ENCODE measurements around the gene ZNF827.
"Not testable (repeated sequence)": the region's sequence is repeated elsewhere in the genome, so short reads cannot be mapped to it uniquely, and the experiment has no call there.

The ZNF827 gene

DNA sequence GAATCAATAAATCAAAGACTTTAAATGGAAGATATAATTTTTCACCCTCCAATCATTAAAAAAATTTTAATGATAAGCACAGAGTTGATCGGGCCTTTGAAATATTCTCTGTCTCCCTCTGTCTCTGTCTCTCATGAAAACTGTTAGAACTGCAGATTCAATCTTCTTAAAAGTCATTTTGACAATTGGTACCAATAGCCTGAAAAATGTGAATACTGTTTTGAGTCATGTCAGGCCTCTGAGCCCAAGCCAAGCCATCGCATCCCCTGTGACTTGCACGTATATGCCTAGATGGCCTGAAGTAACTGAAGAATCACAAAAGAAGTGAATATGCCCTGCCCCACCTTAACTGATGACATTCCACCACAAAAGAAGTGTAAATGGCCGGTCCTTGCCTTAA is 106.2 kb downstream of the ZNF827 start:
- DNase-seq (ENCODE audit: extremely low read depth in 1 of 2, low read depth in 1 of 2): not testable (repeated sequence)

DNA sequence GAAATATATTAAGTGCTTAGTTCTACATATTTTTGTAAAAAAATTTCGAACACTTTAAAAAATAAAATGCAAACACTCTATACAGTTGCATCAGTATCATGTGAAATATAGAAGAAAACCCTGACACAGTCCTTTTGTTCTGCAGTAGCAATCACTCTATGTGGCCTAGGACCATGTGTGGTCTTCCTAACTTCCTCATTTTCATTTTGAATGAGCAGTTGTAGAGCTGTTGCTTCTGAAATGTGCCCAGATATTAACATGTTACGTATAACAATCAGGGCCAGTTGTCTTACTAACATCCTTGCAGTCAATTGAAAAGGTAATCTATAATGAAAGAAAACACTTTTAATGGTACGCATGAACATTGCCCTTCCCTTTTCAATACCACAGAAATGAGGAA is 107.9 kb downstream of the ZNF827 start:
- no peak for DNase-seq (ENCODE audit: extremely low read depth in 1 of 2, low read depth in 1 of 2)

DNA sequence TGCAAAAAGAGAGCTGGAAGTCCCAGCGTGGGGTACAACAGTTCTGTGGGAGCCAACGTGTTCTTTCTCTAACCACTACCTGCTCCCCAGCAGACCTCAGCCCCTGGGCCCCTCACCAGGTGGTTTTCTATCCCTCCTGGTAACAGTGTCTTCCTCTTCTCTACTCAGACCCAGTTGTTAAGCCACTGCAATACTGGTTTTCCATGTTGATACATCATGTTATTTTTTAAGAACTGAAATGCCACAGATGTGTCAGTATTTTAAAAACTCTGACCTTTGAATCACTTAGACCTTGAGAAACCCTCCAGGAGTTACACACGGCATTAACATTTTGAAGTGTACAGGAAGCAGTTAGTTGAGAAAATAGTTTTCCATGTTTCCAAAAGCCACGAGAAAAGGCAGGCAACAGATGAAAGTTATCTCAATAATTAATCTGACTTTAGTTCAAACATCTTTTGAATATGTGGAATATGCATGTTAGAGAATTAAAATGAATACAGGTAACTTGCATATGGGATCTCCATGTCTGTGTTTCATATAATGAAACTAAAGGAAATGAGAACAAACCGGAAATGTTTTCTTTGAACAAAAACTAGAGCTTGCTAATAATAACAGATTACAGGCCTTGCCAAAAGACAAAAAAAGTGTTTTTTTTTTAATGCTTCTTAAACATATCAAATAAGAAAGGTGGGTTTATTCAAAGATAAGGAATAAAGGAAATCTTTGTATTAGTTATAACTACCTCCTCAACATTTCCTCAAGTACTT is 108.8 kb downstream of the ZNF827 start:
- DNase-seq (ENCODE audit: extremely low read depth in 1 of 2, low read depth in 1 of 2): no peak

DNA sequence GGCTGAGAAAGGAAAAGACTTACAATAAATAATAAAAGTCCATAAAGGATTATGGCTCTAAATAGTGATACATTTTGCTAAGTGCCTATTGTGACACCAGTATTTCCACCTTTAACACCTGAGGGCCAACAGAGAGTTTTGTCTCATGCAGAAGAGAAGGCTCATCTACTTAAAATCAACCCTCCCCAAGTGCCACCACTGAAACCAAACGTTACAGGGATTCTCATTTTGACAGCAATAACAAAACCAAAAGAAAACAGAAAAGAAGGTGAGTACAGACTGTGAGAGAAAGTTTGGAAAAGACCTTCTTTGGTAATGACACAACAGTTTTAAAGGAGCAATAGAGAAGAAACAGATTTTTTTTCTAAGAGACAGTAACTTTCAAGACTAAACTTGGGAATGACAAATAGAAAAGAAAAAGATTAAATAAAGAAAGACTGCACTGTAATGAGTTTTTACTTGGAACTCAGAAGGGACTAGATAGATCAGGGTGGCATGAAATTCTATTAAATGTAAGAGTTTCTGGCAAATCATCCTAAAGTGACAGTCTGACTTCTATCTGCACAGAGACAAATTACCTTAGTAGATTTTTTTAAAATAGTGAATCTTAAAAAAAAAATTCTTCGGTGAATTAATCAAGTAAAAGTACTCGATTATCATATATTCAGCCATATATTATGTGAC is 109.7 kb downstream of the ZNF827 start:
- DNase-seq (ENCODE audit: extremely low read depth in 1 of 2, low read depth in 1 of 2): no peak

DNA sequence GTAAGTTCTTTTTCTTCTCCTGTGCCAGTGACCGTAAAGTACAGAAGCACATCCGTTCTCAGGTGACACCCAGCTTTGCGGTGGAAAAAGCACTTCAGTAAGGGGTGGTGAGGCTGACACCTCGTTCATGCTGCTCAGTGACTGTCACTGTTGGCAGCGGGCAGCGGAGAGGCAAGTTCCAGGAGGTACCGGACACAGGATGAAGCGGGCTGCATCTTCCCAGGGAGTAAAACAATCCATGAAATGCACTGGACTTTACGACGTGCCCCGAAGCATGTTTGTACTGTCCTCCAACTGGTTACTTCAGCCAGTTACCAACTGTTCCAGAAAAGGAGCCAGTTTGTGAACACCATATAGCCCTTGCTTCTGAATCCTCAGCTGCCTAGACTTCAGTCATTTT is 110.7 kb downstream of the ZNF827 start:
- no peak for DNase-seq (ENCODE audit: extremely low read depth in 1 of 2, low read depth in 1 of 2)

DNA sequence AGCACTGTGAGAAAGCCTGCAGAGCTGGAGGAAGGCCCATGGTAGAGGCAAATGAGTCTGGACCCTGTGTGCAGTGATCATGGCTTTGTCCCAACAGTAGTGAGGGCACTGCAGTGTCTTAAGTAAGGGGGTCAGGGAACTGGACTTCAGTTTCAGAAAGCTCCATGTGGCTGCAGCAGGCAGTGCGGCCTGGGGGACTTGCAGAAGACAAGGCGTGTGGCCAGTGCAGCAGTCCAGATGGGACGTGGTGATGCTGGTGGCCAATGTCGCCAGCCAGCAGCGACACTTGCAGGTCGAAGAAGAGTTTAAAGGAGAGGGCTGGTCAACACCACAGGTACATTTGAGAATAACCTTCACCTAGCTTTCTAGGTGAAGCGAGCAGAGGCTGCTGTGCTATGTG is 113.4 kb downstream of the ZNF827 start:
- DNase-seq (ENCODE audit: extremely low read depth in 1 of 2, low read depth in 1 of 2): no peak

DNA sequence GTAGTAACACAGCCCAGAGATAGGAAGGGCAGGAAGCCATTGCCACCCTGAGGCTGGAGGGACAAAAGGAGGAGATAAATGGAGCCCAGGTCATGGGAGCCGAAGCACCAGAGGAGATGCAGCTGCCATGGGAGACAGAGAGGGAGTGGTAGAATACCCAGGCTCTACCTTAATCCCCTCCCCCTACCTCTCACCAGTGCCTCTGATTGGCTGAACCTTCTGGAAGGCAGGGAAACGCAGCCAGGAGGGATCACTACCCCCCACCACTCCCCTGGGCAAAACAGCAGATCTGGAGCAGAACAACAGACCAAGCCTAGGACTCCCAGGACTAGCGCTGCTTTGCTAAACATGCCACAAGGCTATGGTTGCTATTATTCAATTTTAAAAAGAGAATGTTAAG is 114.2 kb downstream of the ZNF827 start:
- DNase-seq (ENCODE audit: extremely low read depth in 1 of 2, low read depth in 1 of 2): no peak

DNA sequence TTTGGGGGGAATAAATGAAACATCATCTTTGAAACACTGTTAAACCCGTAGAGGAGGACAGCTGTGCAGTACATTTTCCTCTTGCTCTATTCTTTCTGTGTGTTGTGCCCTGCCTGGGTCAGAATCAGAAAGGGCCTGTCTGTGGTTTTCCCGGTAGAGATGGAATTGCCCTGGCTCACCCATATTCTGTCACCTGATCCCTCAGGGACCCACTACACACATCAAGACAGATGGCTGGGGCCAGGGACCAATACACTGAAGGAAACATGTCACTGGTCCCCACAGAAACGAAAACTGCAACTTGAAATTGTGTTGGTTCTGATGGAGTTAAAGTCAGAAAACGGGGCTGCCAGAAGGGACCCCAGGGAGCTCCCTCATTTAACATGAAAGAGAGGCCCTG is 114.9 kb downstream of the ZNF827 start:
- no peak for DNase-seq (ENCODE audit: extremely low read depth in 1 of 2, low read depth in 1 of 2)

DNA sequence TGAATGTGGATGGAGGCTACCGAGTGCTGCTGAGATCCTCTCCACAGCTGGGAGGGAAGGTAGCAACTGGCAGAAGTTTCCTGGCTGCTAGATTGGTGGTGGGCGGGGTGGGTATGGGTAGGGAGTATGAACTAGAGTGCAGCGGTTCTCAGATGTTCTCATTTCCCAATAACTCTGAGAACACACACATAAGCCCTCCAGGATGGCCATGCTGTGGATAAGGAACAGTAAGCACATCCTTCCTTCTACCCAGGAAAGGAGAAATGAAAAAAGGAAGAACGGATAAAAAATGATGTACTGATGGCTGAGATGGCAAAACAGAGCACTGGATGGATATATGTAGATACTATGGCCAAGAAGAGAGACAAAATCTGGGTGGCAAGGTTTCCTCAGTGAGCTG is 116.0 kb downstream of the ZNF827 start:
- DNase-seq (ENCODE audit: extremely low read depth in 1 of 2, low read depth in 1 of 2): no peak

DNA sequence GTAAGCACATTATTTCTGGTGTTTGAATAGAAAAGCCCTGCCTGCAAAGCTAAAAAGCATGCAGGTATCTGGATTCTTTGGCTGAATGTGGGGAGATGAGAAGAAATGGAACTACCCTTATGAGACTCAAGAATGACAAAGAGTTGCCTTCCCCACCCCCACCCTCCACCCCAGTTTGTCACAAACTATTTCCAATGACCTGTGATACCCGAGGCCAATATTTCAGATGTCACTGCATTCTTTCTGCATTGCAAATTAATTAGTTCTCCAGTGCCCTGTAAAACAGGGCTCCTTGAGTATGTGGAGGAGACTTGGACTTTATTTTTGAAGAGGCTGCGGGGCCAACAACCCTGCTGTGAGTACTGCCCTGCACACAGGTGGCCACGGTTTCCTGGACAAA is 116.4 kb downstream of the ZNF827 start:
- DNase-seq (ENCODE audit: extremely low read depth in 1 of 2, low read depth in 1 of 2): no peak

DNA sequence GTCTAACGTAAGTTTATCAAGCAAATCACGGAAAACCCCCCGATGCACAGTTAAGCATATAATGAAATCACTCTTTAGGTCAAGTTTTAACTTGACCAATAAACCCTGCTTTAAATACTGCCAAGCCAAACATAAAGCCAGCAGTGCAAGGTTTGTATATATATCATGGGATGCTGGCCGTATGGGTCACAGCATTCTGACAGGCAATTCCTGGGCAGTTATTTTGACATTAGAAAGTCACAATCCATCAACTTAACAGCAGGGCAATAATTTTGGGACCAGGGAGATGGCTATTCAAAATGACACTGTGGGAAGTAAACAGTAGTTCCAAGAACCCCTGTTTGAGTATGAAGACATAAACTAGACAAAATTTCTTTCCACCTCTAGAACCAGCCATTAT is 116.9 kb downstream of the ZNF827 start:
- DNase-seq (ENCODE audit: extremely low read depth in 1 of 2, low read depth in 1 of 2): no peak

DNA sequence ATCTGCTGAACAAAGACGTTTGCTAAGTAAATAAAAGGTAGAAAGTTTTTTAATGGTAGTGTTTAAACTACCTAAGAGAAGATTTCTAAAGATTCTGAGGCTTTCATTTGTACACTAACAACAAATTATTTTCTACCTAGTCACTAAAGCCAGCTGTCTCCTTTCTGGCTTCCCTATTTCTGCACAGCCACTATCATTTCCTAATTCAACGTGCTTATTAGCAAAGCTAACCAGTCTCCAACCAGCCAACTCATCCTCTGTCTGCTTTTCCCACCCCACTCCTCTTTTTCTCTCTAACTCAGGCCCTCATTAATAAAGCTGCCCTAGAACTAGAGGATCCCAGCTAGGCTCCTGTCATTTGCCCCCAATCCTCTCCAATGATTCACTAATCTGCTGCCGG is 118.2 kb downstream of the ZNF827 start:
- DNase-seq (ENCODE audit: extremely low read depth in 1 of 2, low read depth in 1 of 2): no peak

DNA sequence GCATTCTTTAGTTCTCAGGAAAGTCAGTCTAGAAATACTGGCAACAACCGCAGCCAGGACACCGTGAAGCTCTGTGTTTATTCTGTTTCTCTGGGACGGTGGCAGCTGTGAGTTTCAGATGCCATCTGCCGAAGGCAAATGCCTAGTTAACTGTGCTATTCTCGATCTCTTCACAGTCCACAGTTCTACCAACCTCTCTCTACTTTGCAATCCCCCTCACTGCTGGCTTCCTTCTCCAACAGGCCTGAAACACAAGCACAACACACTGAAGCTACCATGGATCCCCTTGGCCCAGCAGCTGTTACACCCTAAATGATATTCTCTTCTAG is 118.8 kb downstream of the ZNF827 start:
- no peak for DNase-seq (ENCODE audit: extremely low read depth in 1 of 2, low read depth in 1 of 2)

DNA sequence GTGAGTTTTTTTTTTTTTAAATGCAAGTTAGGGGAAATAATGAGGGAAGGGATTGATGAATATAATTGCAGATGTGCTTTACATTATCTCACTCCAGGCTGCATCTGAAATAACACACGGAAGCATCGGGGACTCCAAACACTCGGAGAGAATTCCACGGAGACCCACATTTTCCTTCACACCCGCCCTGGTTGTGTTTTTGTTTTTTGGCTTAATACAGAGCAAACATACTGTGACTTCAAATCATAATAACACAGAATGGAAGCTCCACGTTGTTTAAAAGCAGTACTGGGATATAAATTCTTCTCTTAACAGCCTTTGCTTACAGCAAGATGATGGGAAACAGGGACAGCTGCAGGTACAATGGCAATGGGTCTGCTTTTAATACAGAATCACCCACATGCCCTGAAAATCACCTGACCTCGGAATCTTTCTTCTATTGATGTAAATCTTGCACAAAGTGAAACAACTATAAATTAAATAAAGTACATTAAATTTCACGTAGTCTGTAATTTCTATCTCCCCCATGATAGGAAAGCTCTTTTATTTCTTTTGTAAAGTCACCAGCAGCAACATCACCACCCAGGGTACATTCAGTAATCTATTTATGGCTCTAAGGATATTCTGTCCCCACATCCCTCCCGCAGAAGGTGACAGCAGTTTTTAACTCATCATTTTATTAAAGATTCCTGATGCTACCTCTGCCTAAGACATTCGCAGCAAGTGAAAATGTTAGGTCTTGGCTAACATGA is 119.3 kb downstream of the ZNF827 start:
- no peak for DNase-seq (ENCODE audit: extremely low read depth in 1 of 2, low read depth in 1 of 2)

DNA sequence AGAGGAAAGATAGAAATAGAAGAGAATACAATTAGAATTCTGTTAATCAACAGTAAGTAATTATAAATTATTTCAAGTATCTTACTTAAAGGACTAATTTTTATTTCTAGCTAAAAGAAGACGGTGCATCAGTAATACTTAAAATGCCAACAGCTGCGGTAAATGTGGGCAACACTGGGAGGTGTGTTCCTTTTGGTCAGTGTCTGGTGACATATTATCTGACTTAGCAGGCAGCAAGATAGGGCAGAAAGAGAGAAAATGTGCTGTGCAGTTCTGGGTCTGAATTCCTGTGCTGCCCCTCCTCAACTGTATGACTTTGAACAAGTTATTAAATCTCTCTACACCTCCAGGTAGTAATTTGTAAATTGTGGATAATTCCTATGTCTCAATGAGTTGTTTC is 120.6 kb downstream of the ZNF827 start:
- DNase-seq (ENCODE audit: extremely low read depth in 1 of 2, low read depth in 1 of 2): no peak

DNA sequence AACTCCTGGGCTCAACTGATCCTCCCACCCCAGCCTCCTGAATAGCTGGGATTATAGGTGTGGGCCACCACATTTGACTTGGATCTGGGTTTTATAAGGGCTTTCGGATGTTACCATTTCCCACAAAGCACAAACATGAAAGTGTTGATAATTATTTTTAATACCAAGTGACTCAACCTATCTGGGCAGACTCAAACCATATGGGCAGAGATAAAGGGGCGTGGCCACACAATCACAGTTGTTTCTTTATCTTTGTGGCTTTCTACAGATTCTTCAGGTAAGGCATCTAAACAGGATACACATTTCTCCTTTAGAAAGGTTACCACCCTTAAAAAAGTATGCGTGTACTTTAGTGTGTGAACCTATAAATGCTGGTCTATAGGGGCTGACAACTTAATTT is 122.5 kb downstream of the ZNF827 start:
- DNase-seq (ENCODE audit: extremely low read depth in 1 of 2, low read depth in 1 of 2): no peak

DNA sequence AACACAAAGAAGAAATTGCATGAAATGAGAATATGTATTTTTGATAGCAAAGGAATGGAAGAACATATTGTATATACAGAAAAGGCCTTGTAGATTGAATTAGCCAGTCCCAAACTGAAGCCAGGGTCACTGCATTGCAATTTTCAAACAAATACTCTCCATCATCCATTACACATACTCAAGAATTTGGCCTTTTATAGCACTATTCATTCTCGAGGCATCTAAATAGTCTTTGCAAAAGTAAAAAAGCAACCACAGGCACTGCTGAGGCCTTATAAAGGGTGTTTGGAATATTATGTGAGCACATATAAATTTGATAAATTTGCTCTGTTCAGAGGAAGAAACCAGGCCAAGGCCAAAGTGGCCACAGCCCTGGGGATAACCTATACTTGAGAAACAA is 123.0 kb downstream of the ZNF827 start:
- no peak for DNase-seq (ENCODE audit: extremely low read depth in 1 of 2, low read depth in 1 of 2)

DNA sequence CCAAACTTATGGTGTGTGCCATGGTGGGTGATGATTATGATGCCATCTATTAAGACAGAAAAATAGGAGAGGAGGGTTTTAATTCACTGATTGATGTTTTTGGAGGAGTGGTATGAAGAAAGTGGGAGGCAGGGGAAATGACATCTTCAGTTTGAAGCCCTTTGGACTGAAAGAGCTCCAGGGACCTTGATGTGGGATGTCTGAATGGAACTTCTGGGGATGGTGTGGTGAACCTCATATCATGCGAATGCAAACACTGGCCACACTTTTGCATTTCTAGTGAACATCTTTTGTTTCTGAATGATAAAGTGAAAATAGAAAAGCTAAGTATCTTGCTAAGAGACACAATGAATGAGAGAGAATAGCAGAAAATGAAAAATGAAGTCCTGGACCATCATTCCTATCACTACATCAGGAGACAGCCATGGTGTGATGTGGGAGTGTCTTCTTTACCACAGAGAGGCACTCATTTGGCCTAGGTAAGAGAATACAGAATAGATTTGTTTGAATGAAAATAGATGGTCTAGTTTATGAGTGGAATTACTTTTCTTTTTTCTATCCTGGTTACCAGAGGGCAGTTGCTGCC is 123.5 kb downstream of the ZNF827 start:
- DNase-seq (ENCODE audit: extremely low read depth in 1 of 2, low read depth in 1 of 2): no peak

DNA sequence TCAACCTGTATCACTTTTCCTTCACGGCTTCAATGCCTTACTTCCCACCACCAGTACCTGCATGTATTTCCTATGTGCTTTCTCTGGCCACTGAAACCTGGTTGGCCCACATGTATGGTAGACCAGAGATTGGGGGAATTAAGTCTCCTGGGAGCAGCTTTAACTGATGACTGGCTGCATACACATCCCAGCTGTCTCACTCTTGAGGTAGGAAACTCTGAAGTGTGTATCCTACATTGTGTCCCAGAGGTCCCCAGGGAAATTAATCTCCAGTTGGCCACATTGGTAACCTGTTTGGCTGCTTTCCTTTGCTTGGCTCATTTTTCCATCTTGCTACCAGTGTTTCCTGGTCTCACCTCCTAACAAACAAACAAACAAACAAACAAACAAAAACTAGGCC is 124.4 kb downstream of the ZNF827 start:
- no peak for DNase-seq (ENCODE audit: extremely low read depth in 1 of 2, low read depth in 1 of 2)

DNA sequence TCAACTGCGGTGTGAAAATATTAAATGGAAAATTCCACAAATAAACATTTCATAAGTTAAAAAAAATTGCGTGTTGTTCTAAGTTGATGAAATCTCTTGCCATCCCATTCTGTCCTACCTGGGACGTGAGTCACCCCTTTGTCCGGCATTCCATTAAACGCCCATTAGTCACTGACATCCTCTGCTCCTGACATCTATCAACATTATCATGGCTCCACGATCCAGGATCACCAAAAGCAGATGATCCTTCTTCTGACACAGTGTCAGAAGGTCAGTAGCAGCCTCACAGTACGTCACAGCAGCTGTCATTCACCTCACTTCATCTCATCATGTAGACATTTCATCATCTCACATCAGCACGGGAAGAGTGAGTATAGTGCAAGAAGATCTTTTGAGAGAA is 125.7 kb downstream of the ZNF827 start:
- no peak for DNase-seq (ENCODE audit: extremely low read depth in 1 of 2, low read depth in 1 of 2)

DNA sequence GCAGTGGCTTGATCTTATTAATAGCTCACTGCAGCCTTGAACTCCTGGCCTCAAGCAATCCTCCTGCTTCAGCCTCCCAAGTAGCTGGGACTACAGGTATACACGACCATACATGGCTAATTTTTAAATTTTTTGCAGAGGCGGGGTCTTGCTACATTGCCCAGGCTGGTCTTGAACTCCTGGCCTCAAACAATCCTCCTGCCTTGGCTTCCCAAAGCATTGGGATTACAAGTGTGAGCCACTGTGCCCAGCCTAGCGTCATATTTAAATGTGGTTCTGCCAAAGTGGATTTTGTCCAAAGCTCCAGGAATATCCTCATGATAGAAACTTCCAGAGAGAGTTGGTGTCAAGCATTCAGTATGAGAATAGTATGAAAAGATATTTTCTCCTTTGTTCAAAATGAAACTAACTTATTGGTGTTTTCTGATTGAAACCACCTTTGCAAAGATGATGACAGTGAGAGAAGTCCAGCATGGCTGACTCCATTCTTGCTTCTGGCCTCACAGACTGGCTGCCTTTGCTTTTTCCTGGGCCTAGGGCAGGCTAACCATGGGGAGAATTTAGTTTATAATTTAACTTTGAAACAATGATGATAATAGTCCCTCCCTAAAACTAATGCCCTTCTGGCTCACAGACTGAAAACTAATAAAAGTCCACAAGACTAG is 129.6 kb downstream of the ZNF827 start:
- no peak for DNase-seq (ENCODE audit: extremely low read depth in 1 of 2, low read depth in 1 of 2)
